GM21737 (cell line): Measurements from ENCODE around the gene ZNF362.

Experiments
- ATAC-seq: cut with Tn5 transposase; IDR thresholded peaks from one replicate; pipeline ENCODE4 v1.9.1; 2021; ENCODE audit warnings: mild to moderate bottlenecking, moderate library complexity; ENCODE audit not compliant: unreplicated experiment

ZNF362 gene

DNA sequence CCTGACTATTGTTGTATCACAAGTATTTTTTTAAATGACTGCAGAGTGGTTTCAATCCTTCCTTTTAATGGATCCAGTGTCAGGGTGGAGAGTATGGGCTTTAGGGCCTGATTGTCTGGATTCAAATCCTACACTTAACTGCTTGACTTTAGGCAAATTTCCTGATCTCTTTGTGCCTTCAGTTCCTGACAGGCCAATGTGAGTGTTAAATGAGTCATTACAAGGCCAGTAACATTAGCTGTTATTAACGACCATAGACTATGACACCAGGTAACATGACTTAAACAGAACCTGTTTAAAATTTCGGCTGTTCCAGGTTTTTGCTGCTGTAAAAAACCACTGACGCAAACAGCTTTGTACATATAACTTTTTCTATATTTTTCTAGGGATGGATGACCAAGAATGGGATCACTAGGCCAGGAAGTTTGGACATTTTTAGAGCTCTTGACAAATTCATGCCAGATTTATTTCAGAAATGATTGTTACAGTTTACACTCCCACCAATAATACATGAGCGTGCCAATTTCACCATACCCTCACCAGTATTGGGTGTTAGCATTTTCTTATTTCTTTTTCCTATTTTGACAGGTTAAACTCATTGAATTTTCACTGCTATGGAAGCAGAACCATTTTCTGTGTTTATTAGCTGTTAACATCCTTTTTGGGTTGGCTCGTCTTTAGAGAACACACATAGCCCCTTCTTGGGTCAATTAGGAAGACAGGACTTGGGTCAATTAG, 11.3 kb downstream of the ZNF362 start:
- no peak for ATAC-seq

GRCh38 chr1:33268457-33268856, 12.2 kb downstream of the ZNF362 start:
- ATAC-seq = no peak

DNA sequence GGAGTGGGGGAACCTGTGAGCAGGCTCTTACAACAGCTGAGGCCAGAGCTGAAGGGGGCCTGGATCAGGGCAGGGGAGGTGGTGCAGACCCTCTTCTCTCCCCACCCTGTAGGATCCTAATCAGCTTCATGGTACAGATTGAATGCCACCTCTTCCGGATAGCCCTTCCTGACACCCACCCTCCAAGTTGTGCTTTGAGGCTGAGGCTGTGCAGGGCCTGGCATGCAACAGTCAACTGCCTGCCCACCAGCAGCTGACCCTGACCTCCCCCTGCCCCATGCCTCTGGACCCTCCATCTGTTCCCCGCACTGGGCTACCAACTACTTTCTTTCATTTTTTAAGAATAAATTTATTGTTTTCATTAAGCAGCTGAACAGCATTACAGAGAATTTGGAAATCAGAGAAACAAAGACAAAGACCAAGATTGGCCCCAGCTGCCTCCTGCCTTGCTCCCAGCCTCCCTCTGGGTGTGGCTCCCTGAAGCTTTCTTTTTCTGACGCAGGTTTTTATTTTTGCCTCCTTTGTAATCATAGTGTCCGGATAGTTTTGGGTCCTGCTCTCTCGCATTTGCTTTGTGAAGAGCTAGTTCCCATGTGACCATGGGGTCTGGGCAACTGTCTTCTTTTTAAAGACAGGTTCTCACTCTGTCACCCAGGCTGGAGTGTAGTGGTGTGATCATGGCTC, 12.8 kb downstream of the ZNF362 start:
- ATAC-seq = no peak

DNA sequence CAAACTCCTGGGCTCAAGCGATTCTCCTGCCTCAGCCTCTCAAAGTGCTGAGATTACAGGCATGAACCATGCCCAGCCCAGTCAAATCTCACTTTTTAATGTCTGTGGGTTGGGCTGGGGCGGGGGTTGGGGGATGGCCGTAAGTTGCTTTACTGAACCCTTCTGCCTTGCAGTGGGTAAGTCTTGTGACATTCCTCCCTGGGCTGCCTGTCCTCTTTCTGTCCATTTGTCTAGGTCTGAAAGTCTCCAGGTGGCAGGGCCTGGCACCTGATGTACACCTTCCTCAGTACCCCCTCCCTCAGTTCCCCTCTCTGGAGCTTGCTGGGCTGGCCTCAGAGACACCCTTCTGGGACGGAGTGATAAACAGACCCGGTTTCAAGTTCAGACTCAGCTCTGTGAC, 13.3 kb downstream of the ZNF362 start:
- ATAC-seq = no peak

- ATAC-seq = no peak
Observed at GRCh38 chr1:33270379-33270778, 14.1 kb downstream of the ZNF362 start.

GRCh38 chr1:33270808-33271465, 14.6 kb downstream of the ZNF362 start:
- no peak for ATAC-seq

DNA sequence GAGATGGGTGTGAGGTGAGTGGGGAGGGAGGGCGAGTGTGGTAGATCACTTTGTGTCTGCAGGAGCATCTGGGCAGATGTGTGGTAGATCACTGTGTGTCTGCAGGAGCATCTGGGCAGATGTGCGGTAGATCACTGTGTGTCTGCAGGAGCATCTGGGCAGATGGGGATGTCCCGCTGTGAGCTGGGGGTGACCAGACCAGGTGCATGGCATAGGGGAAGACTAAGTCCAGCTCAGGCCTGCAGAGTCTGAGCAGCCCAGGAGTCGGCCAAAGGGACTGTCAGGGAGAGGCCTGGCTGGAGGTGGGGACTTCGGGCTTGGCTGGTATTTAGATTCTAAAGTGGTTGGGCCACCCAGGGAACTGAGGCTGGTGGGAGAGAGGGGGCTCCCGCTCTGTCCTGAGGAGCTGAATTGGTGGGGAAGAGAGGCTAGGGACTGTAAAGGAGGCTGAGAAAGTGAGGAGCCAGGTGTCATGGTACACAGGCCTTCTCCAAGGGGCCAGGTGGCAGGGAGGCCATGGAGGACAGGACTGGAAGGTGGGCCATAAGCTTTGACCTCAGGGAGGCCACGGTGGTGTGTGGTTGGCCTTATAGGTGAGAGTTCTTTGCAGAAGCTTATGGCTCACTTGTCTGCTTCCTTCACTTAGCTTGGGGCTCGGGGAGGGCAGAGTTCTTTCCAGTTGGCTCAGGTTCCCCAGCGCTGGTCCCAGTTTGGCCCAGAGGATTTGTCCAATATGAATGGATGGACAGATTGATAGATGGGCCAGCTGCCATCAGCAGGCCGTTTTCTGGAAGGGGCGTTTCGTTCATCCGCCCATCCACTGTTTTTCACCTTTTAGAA, 15.6 kb downstream of the ZNF362 start:
- no peak for ATAC-seq

- ATAC-seq = no peak
Observed at GRCh38 chr1:33272509-33272908, 16.2 kb downstream of the ZNF362 start.

GRCh38 chr1:33272930-33273329, 16.6 kb downstream of the ZNF362 start:
- no peak for ATAC-seq

DNA sequence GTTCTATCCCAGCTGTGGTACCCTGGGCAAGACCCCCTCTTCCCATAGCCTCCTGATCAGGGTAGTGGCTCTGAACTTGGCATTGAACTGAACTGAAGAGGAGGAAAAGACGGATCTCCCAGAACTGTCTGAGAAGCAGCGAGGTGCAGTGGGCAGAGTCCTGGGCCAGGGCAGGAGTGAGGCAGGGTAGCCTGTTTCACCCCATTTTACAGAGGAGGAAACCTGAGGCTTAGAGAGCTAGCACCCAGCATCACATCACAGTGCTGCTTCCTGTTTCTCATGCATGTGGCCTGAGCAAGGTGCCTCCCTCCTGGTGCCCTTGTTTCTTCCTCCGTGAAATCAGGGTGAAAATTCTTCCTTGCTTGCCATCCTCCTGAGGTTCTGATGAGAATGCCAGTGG, 17.1 kb downstream of the ZNF362 start:
- no peak for ATAC-seq

- no peak for ATAC-seq
Observed at GRCh38 chr1:33273961-33274371, 17.7 kb downstream of the ZNF362 start.

DNA sequence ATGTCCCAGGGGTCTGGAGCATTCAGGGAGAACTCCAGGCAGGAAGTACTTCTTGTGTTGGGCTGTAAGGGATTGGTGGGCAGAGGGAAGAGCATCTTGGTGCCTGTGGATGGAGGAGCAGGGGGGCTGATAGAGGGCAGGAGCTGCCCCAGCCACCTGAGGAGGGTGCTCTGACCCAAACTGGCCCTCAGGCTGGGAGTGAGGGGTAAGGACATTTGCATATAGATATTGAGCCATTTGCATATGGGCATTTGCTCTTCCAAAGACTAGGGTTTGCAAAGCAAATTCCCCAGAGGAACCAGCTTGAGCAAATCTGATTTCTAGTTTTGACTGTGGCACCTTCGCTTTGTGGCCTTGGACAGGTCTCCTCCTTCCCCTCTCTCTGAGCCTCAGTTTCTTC, 18.2 kb downstream of the ZNF362 start:
- no peak for ATAC-seq

- no peak for ATAC-seq
Observed at GRCh38 chr1:33275195-33275594, 18.9 kb downstream of the ZNF362 start.

- no peak for ATAC-seq
Observed at GRCh38 chr1:33275706-33276572, 19.6 kb downstream of the ZNF362 start.

DNA sequence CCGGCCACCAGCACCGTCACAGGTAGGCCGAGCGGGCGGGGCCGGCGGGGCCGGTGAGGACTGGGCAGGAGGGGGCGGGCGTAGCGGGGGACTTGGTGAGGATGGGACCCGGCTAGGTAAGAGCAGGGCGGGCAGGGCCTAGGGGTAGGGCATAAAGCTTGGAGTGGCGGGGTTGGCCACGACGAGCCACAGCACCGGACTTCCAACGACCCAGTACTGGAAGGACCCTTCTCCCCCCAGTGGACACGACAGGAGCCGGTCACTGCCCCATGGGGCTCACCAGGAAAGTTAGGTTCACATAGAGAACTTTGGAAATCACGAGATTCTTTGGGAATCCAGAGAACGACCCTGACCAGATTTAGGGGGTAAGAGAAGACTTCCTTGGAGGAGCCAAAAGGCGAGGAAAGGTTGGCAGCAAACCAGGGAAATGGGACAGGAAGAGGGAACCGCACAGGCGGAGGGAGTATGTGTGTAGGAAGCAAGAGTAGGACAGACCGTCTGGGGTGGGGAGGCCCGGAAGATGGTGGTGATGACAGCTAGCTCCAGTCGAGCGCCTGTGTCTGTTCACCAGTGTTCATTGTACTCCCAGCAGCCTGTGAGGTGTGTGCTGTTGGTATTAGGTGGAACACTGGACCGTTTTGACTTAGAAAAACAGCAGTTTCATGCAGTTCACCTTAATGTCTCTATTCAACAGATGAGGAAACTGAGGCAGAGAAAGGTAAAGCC, 20.4 kb downstream of the ZNF362 start:
- no peak for ATAC-seq

DNA sequence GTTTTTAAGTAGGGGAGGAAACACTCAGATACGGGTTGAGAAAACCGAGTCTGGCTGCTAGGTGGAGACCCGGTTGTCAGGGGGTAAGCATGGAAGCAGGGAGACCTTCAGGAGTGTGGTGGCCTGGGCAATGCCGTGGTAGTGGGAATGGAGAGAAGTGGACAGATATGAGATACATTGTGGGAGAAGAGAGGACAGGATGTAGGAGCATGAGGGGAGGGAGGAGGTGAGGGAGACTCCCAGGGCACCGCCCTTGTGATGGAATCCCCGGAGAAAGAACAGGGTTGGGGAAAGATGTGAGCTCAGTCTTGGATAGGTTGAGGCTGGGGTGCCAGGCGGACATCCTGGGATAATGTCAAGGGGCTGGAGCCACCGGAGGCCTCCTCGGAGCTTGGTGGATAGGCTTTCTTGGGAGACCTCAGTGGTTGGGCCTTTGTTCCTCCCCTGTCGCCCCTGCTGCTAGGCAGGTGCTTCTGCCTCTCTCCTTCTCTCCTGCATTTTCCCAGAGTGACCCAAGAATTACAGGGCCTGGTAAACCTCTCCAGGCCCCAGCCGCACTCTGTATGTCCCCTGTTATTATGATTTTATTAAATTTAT, 21.3 kb downstream of the ZNF362 start:
- no peak for ATAC-seq

DNA sequence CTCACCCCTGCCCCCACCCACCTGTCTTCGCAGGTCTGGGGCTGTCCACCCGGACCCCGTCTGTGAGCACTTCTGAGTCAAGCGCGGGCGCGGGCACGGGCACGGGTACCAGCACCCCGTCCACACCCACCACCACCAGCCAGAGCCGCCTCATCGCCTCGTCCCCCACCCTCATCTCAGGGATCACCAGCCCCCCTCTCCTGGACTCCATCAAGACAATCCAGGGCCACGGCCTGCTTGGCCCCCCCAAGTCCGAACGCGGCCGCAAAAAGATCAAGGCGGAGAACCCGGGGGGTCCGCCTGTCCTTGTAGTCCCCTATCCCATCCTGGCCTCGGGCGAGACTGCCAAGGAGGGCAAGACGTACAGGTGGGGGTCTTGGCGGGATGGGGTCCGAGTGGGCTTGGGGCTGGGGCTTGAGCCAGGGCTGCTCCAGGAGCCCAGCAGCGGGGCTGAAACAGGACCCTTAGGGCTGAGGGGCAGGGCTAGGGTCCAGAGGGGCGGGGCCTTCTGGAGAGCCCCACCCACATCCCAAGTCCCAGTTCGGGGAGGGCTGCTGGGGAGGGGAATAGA, 23.9 kb downstream of the ZNF362 start:
- ATAC-seq = no peak

GRCh38 chr1:33281554-33282303, 25.4 kb downstream of the ZNF362 start:
- ATAC-seq = no peak
